ENCODE results near the gene FGL2. TPM values are rescaled to one million over a fixed set of nuclear protein-coding genes. Genes with fewer than 3 reads are reported as not detected.

Gene FGL2, protein sequence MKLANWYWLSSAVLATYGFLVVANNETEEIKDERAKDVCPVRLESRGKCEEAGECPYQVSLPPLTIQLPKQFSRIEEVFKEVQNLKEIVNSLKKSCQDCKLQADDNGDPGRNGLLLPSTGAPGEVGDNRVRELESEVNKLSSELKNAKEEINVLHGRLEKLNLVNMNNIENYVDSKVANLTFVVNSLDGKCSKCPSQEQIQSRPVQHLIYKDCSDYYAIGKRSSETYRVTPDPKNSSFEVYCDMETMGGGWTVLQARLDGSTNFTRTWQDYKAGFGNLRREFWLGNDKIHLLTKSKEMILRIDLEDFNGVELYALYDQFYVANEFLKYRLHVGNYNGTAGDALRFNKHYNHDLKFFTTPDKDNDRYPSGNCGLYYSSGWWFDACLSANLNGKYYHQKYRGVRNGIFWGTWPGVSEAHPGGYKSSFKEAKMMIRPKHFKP
- 10 to 100 TPM in 1 of 2 experiments, 1 to 10 TPM in 1; 9.6 to 10.7 TPM for total RNA-seq

DNA sequence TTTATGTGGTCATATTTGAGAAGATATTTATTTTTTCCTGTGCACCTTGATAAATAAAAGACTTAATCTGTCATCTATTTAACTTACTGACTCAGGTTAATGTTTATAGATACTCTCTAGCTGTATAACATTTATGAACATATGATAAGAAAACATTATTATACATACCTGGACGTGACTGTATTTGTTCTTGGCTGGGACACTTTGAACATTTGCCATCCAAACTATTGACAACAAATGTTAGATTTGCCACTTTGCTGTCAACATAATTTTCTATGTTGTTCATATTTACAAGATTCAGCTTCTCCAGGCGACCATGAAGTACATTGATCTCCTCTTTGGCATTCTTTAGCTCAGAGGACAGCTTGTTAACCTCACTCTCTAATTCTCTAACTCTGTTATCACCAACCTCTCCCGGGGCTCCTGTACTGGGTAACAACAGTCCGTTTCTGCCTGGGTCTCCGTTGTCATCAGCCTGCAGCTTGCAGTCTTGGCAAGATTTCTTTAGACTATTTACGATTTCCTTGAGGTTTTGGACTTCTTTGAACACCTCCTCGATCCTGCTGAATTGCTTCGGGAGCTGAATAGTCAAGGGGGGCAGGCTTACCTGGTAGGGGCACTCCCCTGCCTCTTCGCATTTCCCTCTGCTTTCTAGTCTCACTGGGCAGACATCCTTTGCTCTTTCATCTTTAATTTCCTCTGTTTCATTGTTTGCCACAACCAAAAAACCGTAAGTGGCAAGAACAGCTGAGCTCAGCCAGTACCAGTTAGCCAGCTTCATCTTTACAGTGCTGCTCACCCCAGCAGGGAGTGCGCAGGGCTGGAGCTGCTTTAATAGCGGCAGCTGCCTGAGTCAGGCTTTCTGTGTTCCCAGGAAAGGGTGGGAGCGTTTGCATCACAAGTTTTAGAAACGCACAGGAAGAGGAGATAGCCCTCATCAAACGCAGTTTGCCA, at the start of gene FGL2:
TSS of gene FGL2 (minus strand) at position 807 of the 954 bp plus-strand sequence. CDS start at position 781, 26 bp downstream.
- H3K4me3 Mint-ChIP-seq = peak within 1 kb of the TSS; percentile 93
- peak; percentile 86 for ATAC-seq (ENCODE audit: low read depth)
- POLR2A ChIA-PET = interaction anchor here (1.1 to 1.7 kb wide), 4 partner anchors 9 to 48 kb away, joined by 3 to 4 read pairs (median 3); no protein-coding TSS in a partner anchor

DNA sequence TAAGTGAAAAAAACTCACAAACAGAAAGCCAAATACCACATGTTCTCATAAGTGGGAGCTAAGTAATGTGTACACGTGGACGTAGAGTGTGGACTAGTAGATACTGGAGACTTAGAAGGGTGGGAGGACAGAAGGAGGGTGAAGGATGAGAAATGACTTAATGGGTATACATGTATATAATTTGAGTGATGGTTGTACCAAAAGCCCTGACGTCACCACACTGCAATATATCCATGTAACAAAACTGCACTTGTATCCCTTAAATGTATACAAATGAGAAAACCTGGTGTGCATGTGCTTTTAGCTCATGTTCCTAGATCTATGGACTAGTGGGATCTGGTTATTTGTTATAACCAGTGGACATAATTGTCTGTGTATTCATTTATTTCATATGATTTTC, 48.5 kb upstream of the FGL2 start:
- H3K4me1 Mint-ChIP-seq = peaks cover 7% of the 10 kb centered on the region
- POLR2A ChIA-PET = no interaction called here

More for the DNA sequence above, at the start of gene FGL2:
- Mint-ChIP-seq H3K27me3 (no peaks in the 10 kb centered on the region), H3K36me3 (peaks cover 6% of the 10 kb centered on the region), H3K27ac (peak within 1 kb of the TSS; percentile 94), H3K4me1 (peaks cover 44% of the 10 kb centered on the region), H3K9me3 (no peaks in the 10 kb centered on the region)
- DNase-seq = peak; percentile 53

DNA sequence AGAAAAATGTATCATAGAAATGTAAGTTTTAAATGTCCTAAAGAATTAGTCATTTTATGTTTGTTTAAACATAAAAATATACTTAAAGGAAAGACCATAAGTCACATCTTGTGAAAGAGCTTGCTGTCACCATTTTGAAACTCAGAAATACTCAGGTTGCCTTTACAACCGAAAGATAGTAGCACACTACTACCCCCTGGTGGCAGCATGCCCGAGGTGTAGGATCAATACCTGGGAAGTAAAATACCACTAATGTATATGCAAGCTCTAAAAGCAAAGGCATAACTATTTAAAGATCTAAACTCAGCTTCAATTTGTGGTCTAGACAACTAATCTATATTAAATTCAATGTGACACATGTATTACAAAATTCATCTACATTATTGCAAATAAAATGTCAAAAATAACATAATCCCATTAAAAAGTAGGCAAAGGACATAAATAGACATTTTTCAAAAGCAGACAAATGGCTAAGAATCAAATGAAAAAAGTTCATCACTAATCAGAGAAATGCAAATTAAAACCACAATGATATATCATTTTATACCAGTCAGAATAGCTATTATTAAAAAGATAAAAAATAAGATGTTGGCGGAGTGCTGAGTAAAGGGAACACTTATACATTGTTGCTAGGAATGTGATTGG, 47.7 kb upstream of the FGL2 start:
- Mint-ChIP-seq H3K27ac (no peak overlapping the region), H3K4me3 (no peak overlapping the region), H3K36me3 (no peaks in the 10 kb centered on the region), H3K4me1 (peaks cover 9% of the 10 kb centered on the region), H3K27me3 (peaks cover 4% of the 10 kb centered on the region), H3K9me3 (no peaks in the 10 kb centered on the region)
- peak; percentile 83 for DNase-seq
- POLR2A ChIA-PET = interaction anchor here (1.0 to 1.1 kb wide), 2 partner anchors 48 to 125 kb away, joined by 3 read pairs; partner anchors contain the start of genes CCDC146 and FGL2
- peak; percentile 94 for ATAC-seq (ENCODE audit: low read depth)

More for the DNA sequence above, 48.5 kb upstream of the FGL2 start:
- Mint-ChIP-seq H3K4me3 (no peak overlapping the region), H3K9me3 (no peaks in the 10 kb centered on the region), H3K36me3 (no peaks in the 10 kb centered on the region), H3K27me3 (peaks cover 4% of the 10 kb centered on the region), H3K27ac (no peak overlapping the region)
- ATAC-seq (ENCODE audit: low read depth) (no peak), DNase-seq (no peak)

DNA sequence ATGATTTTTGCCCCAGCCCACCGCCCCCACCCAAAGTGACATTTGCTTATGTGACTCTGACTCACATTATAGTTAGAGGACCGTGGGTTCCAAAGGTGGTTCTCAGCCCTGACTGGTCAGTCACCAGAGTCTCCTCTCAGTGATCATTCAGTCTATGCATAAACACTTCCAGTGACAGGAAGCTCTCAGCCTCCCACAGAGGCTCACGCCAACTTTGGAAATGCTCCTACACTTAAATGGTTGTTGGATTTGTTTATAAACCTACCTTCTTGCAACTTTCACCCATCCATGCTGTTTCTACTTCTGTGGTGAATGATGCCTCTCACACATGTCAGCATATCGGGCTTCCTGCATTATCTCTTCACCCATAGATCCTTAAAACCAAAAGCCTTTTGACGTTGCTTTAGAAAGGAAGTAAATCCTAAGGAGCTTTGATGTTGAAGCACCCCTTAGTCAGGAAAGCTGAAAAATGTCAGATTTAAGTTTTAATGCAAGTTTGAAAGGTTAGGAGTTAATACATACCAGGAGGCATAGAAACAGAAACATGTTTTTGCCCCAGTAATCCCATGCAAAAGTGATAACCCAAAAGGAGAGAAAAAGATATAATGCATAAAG, 46.5 kb upstream of the FGL2 start:
- peaks cover 7% of the 10 kb centered on the region for H3K36me3 Mint-ChIP-seq
- ATAC-seq (ENCODE audit: low read depth) (no peak), DNase-seq (no peak)
- H3K9me3 Mint-ChIP-seq = no peaks in the 10 kb centered on the region
- POLR2A ChIA-PET = no interaction called here
- peaks cover 2% of the 10 kb centered on the region for H3K27me3 Mint-ChIP-seq
- H3K4me3 Mint-ChIP-seq = no peak overlapping the region
- H3K27ac Mint-ChIP-seq = no peak overlapping the region
- peaks cover 11% of the 10 kb centered on the region for H3K4me1 Mint-ChIP-seq

DNA sequence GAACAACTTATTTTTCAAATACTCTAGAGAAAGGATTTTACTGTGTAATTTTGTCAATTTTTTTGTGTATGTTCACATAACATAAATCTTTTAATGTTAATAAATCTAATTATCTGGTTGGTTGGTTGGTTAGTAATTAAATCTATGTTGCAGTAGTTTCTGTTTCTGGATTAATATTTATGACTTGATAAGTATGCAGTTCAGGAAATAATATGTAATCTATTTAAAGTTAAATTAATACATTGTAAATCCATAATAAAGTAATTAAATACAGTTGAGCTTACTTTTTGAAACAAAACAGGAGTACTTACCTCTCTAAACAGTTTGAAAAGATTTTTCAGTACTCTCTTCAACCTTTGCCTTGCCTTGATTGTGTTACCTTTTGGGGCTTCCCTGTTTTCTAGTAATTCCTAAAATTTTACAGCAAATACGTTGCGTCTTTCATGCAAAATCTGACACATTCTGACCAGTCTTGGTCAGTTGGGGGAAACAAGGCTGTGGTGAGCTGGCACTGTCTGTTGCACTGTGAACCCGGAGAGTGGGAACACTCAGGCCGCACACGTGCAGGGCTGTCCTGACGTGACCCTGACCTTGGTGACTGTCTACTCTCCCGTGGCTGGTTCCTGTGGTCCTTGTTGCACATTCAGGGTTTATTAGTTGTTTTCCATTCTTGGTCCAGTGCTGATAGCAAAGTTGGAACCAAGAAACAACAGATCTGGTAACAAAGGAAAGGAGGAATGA, 45.6 kb upstream of the FGL2 start:
- H3K4me3 Mint-ChIP-seq = no peak overlapping the region
- peaks cover 12% of the 10 kb centered on the region for H3K4me1 Mint-ChIP-seq
- DNase-seq (no peak), ATAC-seq (ENCODE audit: low read depth) (no peak)
- POLR2A ChIA-PET = interaction anchor here (1.6 kb wide), 1 partner anchor 46 kb away, joined by 3 read pairs; the partner anchor contains the start of gene FGL2
- no peak overlapping the region for H3K27ac Mint-ChIP-seq
- no peaks in the 10 kb centered on the region for H3K9me3 Mint-ChIP-seq
- H3K36me3 Mint-ChIP-seq = peaks cover 8% of the 10 kb centered on the region
- no peaks in the 10 kb centered on the region for H3K27me3 Mint-ChIP-seq

DNA sequence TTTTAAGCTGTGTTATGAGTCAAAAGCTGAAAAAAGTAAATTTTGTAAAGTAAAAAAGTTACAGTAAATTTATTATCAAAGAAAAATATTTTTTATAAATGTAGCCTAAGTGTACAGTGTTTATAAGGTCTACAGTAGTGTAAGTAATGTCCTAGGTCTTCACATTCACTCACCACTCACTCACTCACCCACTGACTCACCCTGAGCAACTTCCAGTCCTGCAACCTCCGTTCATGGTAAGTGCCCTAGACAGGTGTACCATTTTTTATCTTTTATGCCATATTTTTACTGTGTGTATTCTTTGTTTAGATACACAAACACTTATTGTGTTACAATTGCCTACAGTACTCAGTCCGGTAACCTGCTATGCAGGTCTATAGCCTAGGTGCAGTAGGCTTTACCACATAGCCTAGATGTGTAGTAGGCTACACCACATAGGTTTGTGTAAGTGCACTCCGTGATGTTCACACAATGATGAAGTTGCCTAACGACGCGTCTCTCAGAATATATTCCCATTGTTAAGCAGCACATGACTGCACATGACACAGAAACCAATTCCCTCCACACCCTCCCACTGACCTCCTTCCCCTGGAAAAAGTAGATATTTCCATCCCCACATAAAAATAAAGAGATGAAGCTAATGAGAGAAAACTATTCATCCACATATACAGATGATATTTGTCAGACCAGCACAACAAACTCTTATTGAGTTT, 44.8 kb upstream of the FGL2 start:
- peaks cover 1% of the 10 kb centered on the region for H3K9me3 Mint-ChIP-seq
- H3K4me3 Mint-ChIP-seq = no peak overlapping the region
- no peaks in the 10 kb centered on the region for H3K27me3 Mint-ChIP-seq
- no peak for ATAC-seq (ENCODE audit: low read depth)
- H3K4me1 Mint-ChIP-seq = peaks cover 19% of the 10 kb centered on the region
- POLR2A ChIA-PET = interaction anchor here (1.6 kb wide), 1 partner anchor 45 kb away, joined by 3 read pairs; the partner anchor contains the start of gene FGL2
- DNase-seq = no peak
- H3K36me3 Mint-ChIP-seq = peaks cover 10% of the 10 kb centered on the region
- H3K27ac Mint-ChIP-seq = no peak overlapping the region

DNA sequence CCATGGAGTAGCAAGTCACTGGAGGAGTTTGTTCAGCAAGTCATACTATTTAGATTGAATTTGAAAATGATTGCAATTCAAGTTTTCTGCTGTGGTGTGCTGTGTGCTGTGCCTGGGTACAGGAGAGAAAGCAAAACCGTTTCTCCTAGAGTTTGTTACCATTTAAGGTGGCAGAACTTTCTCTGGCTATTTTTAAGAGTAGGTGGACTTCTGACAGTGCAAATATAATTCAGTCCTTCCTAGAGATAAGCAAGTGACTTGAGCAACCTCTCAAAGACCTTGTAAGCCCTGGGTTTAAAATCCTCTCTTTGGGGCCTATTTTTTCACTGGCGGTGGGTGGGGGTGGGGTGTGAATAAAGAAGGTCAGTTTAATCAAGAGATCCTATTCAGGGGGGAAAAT, 42.9 kb upstream of the FGL2 start:
- H3K36me3 Mint-ChIP-seq = peaks cover 16% of the 10 kb centered on the region
- no peak overlapping the region for H3K27ac Mint-ChIP-seq

DNA sequence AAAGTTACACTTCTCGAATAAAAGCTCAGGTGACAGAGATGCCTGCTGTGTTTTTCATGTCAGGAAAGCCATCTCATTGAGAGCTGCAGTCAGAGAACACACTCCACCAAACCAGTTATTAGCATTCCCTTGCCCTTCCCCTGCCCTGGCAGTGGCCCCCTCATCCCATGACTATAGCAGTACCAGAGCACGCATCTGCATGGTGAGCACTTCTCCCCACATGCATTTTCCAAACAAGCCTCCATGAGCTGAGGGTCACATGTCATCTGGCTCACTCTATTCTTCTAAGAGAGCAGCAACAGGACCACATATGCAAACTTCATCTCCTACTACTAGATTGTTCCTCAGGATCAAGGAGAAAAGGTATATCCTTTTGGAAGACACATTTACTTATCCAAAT, 42.4 kb upstream of the FGL2 start:
- Mint-ChIP-seq H3K36me3 (peaks cover 18% of the 10 kb centered on the region), H3K27me3 (no peaks in the 10 kb centered on the region), H3K4me3 (no peak overlapping the region), H3K27ac (no peak overlapping the region), H3K4me1 (peaks cover 27% of the 10 kb centered on the region), H3K9me3 (peaks cover 4% of the 10 kb centered on the region)
- POLR2A ChIA-PET = no interaction called here
- DNase-seq (no peak), ATAC-seq (ENCODE audit: low read depth) (no peak)

More for the DNA sequence above, 42.9 kb upstream of the FGL2 start:
- POLR2A ChIA-PET = no interaction called here
- Mint-ChIP-seq H3K27me3 (no peaks in the 10 kb centered on the region), H3K9me3 (peaks cover 4% of the 10 kb centered on the region), H3K4me1 (peaks cover 27% of the 10 kb centered on the region), H3K4me3 (no peak overlapping the region)
- ATAC-seq (ENCODE audit: low read depth) (no peak), DNase-seq (no peak)

DNA sequence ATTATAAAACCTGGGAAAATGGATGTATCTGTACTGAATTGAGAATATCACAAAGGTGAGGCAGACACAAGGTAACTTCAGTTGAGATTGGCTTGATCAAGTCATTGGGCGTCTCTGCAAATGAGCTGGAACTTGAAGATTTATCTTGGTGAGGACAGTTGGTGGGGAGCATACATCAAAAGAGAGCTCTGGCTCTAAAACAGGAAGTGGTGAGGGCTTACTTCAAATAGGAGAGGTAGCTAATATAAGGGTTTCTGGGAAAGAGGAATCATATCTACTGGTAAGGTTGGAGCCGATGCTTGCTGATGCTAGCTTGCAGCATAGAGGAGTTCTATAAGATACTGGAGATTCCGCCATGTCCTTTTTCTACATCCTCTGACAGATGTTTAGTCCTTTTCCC, 39.9 kb upstream of the FGL2 start:
- peaks cover 20% of the 10 kb centered on the region for H3K36me3 Mint-ChIP-seq
- H3K9me3 Mint-ChIP-seq = peaks cover 4% of the 10 kb centered on the region
- peak overlapping the region; percentile 44 for H3K4me3 Mint-ChIP-seq
- DNase-seq = no peak
- POLR2A ChIA-PET = interaction anchor here (0.7 kb wide), 1 partner anchor 39 kb away, joined by 4 read pairs; the partner anchor contains the start of gene FGL2
- peak; percentile 73 for ATAC-seq (ENCODE audit: low read depth)
- peak overlapping the region; percentile 39 for H3K27ac Mint-ChIP-seq
- no peaks in the 10 kb centered on the region for H3K27me3 Mint-ChIP-seq
- H3K4me1 Mint-ChIP-seq = peaks cover 19% of the 10 kb centered on the region

DNA sequence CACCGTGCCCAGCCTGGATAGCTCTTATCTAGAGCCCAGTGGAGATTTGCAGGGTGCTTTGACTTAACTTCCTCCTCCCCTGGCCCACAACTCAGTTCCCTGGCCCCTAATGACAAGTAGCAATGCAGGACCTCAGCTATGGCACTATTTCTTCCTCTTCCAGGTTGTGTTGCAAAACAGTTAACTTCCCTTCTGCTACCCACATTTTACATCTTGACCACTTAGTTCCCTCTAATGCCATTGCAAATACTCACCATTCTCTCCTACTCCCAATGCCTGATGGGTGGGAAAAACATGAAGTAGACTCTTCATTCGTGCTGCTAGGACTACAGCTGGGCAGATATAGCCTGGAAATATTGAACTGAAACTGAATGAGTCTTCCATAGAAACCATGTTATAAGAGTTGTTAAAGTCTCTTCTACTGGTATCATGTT, 39.1 kb upstream of the FGL2 start:
- Mint-ChIP-seq H3K36me3 (peaks cover 20% of the 10 kb centered on the region), H3K4me3 (no peak overlapping the region), H3K27ac (peak overlapping the region; percentile 27), H3K9me3 (peaks cover 4% of the 10 kb centered on the region), H3K4me1 (peaks cover 19% of the 10 kb centered on the region), H3K27me3 (no peaks in the 10 kb centered on the region)
- POLR2A ChIA-PET = no interaction called here
- no peak for ATAC-seq (ENCODE audit: low read depth)
- DNase-seq = no peak

DNA sequence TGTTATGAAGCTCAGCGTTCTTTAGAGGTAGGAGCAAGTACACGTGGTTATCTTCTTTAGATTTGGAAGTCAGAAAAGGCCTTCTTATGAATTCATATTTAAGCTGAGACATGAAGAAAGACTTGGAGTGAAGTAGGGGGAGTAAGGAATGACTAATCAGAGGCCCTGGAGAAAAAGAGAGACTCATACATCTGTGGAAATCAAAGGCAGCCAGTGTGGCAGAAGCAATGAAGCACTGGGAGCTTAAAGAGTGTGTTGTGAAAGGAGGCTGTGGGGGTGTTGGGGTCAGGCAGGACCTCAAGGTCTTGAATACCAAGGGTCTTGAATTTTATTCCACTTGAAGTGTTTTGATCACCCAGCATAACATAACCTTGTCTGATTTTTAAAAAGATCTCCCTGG, 35.7 kb upstream of the FGL2 start:
- no peaks in the 10 kb centered on the region for H3K27me3 Mint-ChIP-seq
- no peak overlapping the region for H3K4me3 Mint-ChIP-seq
- peaks cover 8% of the 10 kb centered on the region for H3K9me3 Mint-ChIP-seq
- POLR2A ChIA-PET = no interaction called here
- ATAC-seq (ENCODE audit: low read depth) (no peak), DNase-seq (no peak)
- H3K4me1 Mint-ChIP-seq = peaks cover 16% of the 10 kb centered on the region
- H3K27ac Mint-ChIP-seq = no peak overlapping the region
- H3K36me3 Mint-ChIP-seq = peaks cover 22% of the 10 kb centered on the region

All from activated naive CD8-positive, alpha-beta T cell treated with anti-CD3 and anti-CD28 coated beads, Interleukin-2, amount 10 ng/mL, durations not matched to agents 7 days and 5 days (primary cell).